ENCODE results near the gene LSP1. TPM values are rescaled to one million over a fixed set of nuclear protein-coding genes. Genes with fewer than 3 reads are reported as not detected.

Gene LSP1
- total and polyA plus RNA-seq, 2 of the 8 experiments (the other 6 are each of a cell fraction or from before 2014, with no cell fraction given), result 0.03 TPM; not detected in 1

GRCh38 chr11:1860108-1860507 is 7.2 kb downstream of the LSP1 start:
- Histone ChIP-seq H2AFZ (ENCODE audit: low read length) (no peak overlapping the region), H3K14ac (ENCODE audit: insufficient read length) (no peak overlapping the region), H2BK12ac (ENCODE audit: low read depth, low read length) (no peak overlapping the region), H3K18ac (ENCODE audit: extremely low read depth, low read length) (no peak overlapping the region), H3K27me3 (replicated peaks in 1 of 4; ENCODE audit: control insufficient read depth in 3 of 4, extremely low read depth in 1 of 4, insufficient read depth in 3 of 4, low read length in 3 of 4) (no peaks in the 10 kb centered on the region; a peak in 1 of 7 replicates), H3K79me1 (ENCODE audit: low read depth, low read length) (no peaks in the 10 kb centered on the region), H4K91ac (replicated peaks; ENCODE audit: insufficient read length, low read length) (no peak overlapping the region), H2BK20ac (ENCODE audit: low read length) (no peak overlapping the region), H3K4me3 (ENCODE audit: extremely low read depth in 1 of 4, insufficient read depth in 2 of 4, low read depth in 3 of 4, low read length in 4 of 4) (no peak overlapping the region), H2BK120ac (replicated peaks; ENCODE audit: low read depth, low read length) (no peak overlapping the region), H2BK5ac (ENCODE audit: low read depth, low read length) (no peak overlapping the region), H3K56ac (replicated peaks; ENCODE audit: insufficient read length, low read depth, low read length) (peak overlapping the region; percentile 21), H3K9me3 (ENCODE audit: insufficient read depth in 2 of 2, low read depth in 1 of 2, low read length in 1 of 2) (no peaks in the 10 kb centered on the region), H4K5ac (ENCODE audit: insufficient read length, low read depth, low read length) (no peak overlapping the region), H3K27ac (ENCODE audit: low read depth, low read length) (no peak overlapping the region), H3K4me2 (ENCODE audit: insufficient read depth in 1 of 2, low read depth in 2 of 2, low read length in 2 of 2) (no peak overlapping the region), H4K20me1 (replicated peaks in 1 of 2; ENCODE audit: control insufficient read depth in 1 of 2, insufficient read depth in 2 of 2, low read length in 2 of 2) (peaks cover 0 to 2% of the 10 kb centered on the region in 2 experiments), H4K8ac (ENCODE audit: extremely low read depth, insufficient read depth, low read length) (no peak overlapping the region), H3K23me2 (ENCODE audit: low read depth, low read length) (peaks cover 12% of the 10 kb centered on the region; the same call in 1 of the 2 replicates), H2AK5ac (ENCODE audit: low read depth, low read length) (no peak overlapping the region), H3K9ac (replicated peaks in 1 of 4; ENCODE audit: extremely low read depth in 1 of 4, low read depth in 3 of 4, low read length in 3 of 4) (no peak overlapping the region), H3K4me1 (replicated peaks in 1 of 4; ENCODE audit: control insufficient read depth in 3 of 4, insufficient read depth in 4 of 4, low read length in 3 of 4) (peaks cover 0 to 16% (median 5%) of the 10 kb centered on the region in 4 experiments; a peak in 5 of 7 replicates), H3K4ac (replicated peaks; ENCODE audit: insufficient read length, low read depth, low read length) (no peak overlapping the region), H3K23ac (ENCODE audit: insufficient read length) (no peak overlapping the region), H2BK15ac (ENCODE audit: low read length) (no peak overlapping the region), H3K79me2 (ENCODE audit: control insufficient read depth in 1 of 2, insufficient read depth in 2 of 2, low read length in 2 of 2) (no peaks in the 10 kb centered on the region), H3K36me3 (ENCODE audit: control insufficient read depth in 2 of 4, insufficient read depth in 4 of 4, low read length in 3 of 4) (no peaks in the 10 kb centered on the region)
- ChIA-PET POLR2A (ENCODE audit: partially characterized antibody) (no interaction called here), CTCF (ENCODE audit: partially characterized antibody) (interaction anchor here (0.6 to 15.7 kb wide), 4 partner anchors 16 to 294 kb away, joined by 3 to 232 read pairs (median 12); no protein-coding TSS in a partner anchor)
- 85% methylated on average over 1 of the region's 1 CpG; no CpG with 5 or more reads in 1 of the 2 experiments for WGBS, 2 experiments (ENCODE audit: extremely low coverage in 1 of 2, insufficient coverage in 1 of 2, insufficient read length in 1 of 2, insufficient replicate concordance in 2 of 2, low coverage in 1 of 2, low lambda C conversion rate in 2 of 2, missing lambda C conversion rate in 1 of 2)
- FAIRE-seq, result no peak
- no peak for DNase-seq (ENCODE audit: low read depth in 1 of 2, low spot score in 2 of 2)
- TF ChIP-seq EGR1 (IDR thresholded peaks at IDR 0.05; ENCODE audit: borderline replicate concordance, low read depth, low read length) (no peak), MAFK (IDR thresholded peaks at IDR 0.05; ENCODE audit: low read depth, low read length) (no peak), POLR2A (IDR thresholded peaks at IDR 0.05; ENCODE audit: control extremely low read depth in 1 of 2, low read depth in 2 of 2, low read length in 2 of 2) (no peak), GTF2F1 (IDR thresholded peaks at IDR 0.05; ENCODE audit: borderline replicate concordance, low read depth, low read length) (no peak), BCL11A (IDR thresholded peaks at IDR 0.05; ENCODE audit: low read depth in 2 of 2, low read length in 2 of 2) (no peak), FOSL1 (IDR thresholded peaks at IDR 0.05; ENCODE audit: insufficient read depth, low read depth, low read length) (no peak), HDAC6 (IDR thresholded peaks at IDR 0.05; ENCODE audit: low read depth, low read length) (no peak), E2F6 (IDR thresholded peaks at IDR 0.05) (no peak), RFX5 (IDR thresholded peaks at IDR 0.05; ENCODE audit: borderline replicate concordance, low read depth, low read length) (no peak)
- TF ChIP-seq, protein P1, sequence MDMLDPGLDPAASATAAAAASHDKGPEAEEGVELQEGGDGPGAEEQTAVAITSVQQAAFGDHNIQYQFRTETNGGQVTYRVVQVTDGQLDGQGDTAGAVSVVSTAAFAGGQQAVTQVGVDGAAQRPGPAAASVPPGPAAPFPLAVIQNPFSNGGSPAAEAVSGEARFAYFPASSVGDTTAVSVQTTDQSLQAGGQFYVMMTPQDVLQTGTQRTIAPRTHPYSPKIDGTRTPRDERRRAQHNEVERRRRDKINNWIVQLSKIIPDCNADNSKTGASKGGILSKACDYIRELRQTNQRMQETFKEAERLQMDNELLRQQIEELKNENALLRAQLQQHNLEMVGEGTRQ (IDR thresholded peaks at IDR 0.05; ENCODE audit: low read length), result no peak
- TF ChIP-seq, protein P2, sequence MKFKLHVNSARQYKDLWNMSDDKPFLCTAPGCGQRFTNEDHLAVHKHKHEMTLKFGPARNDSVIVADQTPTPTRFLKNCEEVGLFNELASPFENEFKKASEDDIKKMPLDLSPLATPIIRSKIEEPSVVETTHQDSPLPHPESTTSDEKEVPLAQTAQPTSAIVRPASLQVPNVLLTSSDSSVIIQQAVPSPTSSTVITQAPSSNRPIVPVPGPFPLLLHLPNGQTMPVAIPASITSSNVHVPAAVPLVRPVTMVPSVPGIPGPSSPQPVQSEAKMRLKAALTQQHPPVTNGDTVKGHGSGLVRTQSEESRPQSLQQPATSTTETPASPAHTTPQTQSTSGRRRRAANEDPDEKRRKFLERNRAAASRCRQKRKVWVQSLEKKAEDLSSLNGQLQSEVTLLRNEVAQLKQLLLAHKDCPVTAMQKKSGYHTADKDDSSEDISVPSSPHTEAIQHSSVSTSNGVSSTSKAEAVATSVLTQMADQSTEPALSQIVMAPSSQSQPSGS (IDR thresholded peaks at IDR 0.05; ENCODE audit: low read length), result no peak

Data from H1 (cell line).